ENCODE data around the gene FOXN3.

The FOXN3 gene

DNA sequence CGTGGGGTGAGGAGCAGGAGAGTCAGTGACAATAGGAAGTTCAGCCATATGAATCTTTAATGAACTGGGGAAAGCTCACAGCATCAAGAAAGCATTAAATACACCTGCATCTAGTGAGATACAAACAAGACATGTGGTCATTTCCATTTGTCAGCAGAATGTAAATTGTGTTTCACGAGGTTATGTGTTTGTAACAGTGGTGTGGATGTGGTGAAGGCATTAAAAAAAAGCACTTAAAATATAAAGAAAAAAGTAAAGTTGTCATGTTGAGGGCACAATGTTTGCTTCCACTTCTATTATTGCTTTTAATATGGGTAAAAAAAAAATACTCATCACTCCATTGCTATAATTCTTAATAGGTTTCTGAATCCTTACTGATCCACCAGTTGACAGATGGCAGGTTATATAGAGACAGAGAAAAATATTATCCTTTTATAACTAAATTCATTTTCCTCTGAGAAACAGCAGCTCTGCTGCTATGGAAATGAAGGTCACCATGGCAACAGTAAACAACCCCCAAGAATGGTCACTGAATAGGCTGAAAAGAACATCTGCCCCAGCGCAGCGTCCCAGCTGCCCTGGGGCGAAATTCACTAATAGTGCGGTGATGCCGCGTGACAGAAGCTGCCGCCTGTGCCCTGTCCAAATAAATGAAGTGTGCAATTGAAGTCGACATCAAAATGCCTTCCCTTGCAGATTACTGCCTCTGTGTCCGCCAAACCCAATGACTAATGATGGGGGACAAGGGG is 226.1 kb downstream of the FOXN3 start:
- DNase-seq (ENCODE audit: low spot score): no peak

DNA sequence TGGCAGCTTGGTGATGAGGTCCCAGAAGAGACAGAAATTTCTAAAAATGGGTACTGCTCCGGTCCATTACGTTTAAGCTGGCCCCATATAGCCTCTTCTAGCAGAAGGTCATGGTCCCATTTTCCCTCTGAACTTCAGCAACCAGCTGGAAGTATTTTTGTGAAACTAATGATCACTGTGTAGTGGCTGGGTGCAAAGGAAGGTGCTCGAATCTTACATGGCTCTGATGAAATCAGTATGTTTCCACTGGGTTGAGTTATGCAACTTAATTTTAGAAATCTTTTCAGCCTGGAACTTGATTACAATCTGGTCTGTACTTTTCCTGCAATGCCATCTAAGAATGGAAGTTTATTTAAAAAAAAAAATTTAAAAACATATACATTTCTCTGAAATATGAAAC is 228.5 kb downstream of the FOXN3 start:
- no peak for DNase-seq (ENCODE audit: low spot score)

DNA sequence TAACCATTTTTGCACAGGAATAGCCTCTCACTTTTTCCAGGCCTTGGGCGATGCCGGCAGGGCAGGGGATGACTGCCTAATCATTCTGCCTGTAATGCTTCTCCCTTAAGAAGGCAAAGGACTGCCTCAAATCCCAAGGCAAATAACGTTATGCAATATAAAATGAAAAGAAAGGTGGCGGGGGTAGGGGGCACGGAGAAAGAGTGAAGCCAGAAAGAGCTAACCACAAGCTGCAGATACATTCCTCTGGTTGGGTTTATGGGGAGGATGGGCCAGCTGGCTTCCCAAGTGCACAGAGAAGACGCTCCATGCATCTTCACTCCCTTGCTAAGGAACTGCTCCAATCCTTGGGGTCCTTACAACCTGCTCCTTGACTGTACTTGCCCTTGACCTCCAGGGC is 229.5 kb downstream of the FOXN3 start:
- DNase-seq (ENCODE audit: low spot score): no peak

DNA sequence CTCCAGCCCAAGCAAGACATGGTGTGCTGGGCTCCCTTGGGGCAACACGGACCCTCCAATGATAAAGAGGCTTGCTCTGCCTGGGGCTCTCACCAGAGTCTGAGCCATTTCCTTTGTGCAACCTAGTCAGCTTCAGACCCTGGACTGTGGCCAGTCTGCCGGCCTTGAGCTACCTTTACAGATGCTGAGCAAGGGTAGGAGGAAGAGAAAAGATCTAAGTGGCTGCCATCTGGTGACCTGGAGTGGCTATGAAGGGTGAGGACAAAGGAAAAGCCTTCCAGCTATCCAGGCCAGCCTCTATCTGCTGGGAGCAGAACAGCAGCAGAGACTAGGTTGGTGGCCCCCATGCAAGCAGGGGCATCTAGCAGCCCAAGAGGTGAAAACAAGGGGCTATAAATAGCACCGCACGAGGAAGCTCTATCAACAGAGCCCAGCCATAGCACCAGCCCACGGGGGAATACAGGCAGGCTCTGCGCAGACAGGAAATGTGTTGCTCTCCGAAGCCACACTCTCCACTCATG is 230.1 kb downstream of the FOXN3 start:
- peak; percentile 10 for DNase-seq (ENCODE audit: low spot score)

DNA sequence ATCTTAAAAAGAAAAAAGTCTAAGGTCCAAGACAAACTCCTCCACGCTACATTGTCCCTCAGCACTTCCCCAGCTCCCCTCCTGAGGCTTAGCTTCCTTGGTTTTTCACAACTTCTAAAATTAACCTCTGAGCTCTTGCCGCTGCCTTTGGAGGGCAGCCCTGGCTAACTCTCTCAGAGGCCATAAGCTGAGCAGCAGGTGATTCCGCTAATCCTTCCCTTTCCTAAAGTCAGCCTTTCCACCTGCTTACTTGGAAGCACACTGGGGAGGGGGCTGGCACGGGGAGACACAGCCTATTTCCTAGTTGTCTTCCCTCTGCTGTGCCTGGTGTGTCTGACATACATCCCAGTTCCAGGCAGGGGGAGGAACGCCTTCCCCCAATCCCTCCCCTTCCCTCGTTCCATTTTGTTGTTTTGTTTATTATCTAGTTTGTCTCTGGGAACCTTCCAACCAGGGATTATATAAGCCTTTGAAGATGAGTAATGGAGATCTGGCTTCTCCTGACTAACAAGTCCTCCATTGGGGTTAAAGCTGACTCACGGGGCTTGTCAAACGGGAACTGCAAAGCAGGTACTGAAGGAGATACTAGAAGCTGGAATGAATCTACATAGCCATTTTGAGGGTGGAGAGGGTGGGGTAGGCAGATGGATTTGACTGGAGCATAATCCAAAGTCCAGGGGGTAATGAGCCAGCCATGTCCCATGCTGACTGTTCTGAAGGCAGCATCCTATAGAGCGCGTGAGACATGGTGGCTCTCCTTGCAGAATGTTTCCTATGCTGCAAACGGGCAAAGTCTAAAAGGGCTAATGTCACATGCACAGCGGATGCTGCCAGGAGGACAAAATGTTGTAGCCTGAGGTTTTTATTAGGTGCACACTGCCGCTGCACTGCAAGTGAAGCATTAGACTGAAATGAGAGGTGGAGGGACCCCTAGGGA is 230.8 kb downstream of the FOXN3 start:
- DNase-seq (ENCODE audit: low spot score): no peak

- DNase-seq (ENCODE audit: low spot score): no peak
These were observed 232.1 kb downstream of the FOXN3 start for GRCh38 chr14:89184952-89185351.

GRCh38 chr14:89182326-89182725 is 234.7 kb downstream of the FOXN3 start:
- DNase-seq (ENCODE audit: low spot score): no peak

GRCh38 chr14:89180546-89180945 is 236.5 kb downstream of the FOXN3 start:
- DNase-seq (ENCODE audit: low spot score): no peak

- DNase-seq (ENCODE audit: low spot score): no peak
These were observed 237.1 kb downstream of the FOXN3 start for GRCh38 chr14:89179891-89180404.

DNA sequence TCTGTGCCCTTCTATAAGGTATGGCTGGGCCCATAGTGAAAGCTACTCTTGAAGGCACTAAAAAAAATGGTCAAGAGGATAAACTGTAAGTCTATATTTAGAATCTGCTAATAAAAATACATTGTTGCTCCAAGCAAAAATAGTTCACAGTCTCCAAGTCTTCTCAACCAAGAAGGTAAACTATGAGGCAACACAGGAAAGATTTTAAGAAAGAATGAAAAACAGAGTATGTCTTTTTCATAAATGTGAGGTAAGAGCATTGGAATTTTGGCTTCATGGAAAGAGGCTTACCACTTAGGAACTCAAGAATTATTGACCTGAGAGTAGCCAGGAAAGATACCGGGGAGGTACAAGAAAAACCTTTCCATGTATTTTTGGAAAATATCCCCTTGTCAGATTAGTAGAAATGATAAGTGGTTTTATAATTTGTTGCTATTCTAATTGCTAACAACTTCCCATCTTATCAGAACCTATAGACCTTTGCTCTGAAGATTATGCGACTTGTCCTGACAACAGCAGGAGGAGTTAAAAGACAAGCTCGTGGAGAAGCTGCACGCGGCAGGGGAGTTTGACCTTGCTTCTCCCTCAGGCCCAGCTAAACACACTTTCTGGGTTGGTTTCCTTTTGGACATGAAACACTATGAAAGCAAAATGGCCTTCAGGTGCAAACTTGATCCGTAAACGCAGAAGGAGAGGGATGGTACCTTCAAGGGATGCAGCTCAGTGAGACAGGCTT is 238.1 kb downstream of the FOXN3 start:
- DNase-seq (ENCODE audit: low spot score): no peak

DNA sequence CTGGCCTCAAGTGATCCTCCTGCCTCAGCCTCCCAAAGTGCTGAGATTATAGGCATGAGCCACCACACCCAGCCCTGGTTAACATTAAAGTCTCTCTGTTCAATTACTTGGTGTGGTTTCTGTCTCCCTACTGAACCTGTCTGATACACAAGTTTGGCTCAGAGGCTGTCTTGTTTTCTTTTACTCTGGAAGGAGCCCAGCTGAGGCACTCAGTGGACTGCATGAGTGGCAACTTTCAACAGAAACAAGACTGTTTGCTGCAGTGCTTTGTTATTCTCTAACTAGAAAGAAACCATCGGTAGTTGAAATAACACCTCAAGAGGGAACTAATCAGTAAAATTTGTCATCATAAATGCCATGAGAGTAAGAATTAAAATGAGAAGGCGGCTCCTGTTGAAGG is 238.7 kb downstream of the FOXN3 start:
- DNase-seq (ENCODE audit: low spot score): no peak

DNA sequence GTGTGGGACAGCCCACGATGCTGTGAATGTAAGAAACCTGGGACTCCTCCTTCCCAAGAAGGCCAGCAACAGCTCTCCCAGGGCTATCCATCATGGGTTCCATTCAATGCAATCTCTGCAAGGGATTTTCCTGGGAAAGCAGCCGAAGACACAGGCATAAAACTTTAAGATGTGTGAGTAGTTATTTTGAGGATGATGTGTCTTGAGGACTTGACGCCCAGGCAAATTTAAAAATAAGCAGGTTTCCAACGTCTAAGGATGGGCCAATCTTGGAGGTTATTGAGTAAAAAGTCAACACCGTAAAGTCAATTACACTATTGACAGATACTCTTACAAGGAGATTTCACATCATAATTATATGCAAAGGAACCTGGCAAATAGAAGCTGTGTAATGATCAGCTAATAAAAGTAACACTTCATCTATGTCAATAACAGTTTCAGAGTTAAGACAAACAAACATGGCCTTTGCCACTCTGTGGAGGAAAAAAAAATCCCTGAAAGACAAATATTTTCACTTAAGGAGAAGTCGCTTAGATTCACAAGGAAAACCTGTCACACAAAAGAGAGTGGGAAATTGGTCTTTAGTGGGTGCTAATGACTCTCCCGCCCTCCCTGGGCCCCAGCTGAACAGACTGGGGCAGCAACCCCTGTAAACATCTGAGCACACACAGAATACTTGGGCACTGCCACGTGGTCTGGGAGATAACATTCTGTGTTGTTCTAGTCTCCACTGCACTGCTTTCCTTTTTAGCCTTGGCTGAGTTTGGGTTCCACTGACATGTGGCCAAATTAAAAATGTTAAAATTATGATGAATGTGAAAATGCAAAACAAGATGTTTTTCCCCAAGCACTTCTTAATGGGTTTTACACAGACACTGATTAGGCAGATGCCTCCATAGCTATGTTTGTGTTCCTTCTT is 240.9 kb downstream of the FOXN3 start:
- DNase-seq (ENCODE audit: low spot score): peak; percentile 16

GRCh38 chr14:89171628-89172027 is 245.4 kb downstream of the FOXN3 start:
- DNase-seq (ENCODE audit: low spot score): no peak

- peak; percentile 13 for DNase-seq (ENCODE audit: low spot score)
These were observed 245.9 kb downstream of the FOXN3 start for GRCh38 chr14:89171168-89171567.

- DNase-seq (ENCODE audit: low spot score): no peak
These were observed 249.3 kb downstream of the FOXN3 start for GRCh38 chr14:89167705-89168104.

- no peak for DNase-seq (ENCODE audit: low spot score)
These were observed 250.4 kb downstream of the FOXN3 start for GRCh38 chr14:89166633-89167032.

DNA sequence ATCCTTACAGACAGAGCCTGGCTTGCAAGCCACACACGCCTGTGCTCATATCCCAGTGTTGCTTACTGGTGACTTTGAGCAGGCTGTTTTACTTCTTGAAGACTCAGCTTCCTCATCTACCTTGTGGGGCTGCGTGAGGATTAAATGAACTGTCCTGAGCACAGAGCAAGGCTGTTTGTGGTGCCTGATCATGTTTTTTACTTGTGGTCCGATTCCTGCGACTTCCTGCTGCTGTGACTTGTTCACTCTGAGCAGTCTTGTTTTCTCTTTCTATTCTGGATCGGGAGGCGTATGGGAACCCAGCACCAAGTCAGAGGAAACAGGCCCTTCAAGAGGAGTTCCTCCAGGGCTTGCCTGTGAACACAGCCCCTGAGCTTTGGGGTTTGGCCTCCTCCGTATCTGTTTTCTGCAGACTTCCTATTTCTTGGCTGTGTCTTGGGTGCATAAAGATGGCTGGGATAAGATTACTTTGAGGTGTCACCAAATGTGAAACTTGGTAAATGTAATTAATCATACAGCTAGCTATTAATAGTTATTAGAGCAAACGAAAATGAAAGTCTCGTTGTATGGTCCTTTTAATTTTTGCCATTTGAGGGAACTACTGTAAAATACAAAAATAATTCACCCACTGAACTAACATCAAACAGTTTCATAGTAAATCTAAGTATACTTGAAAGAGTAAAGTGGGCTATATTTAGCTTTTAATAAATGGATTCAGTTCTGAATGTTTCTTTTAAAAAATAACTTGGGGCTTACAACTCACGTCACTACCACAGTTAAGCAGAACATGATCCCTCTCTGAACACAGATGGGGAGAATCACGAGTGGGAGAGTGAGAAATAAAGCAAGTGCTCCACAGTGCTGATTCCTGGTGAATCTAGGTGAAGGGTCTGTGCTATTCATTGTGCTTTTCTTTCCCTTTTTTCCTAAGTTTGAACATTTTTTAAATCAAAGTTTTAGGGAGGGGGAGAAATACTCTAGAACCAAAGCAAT is 251.5 kb downstream of the FOXN3 start:
- no peak for DNase-seq (ENCODE audit: low spot score)

GRCh38 chr14:89164168-89165073 is 252.6 kb downstream of the FOXN3 start:
- no peak for DNase-seq (ENCODE audit: low spot score)

All from HuH-7 (cell line).